GM12878 (cell line): ENCODE data around the gene LCP1. TPM values are rescaled to one million over a fixed set of nuclear protein-coding genes. Genes with fewer than 3 reads are reported as not detected.

Source experiments
- ATF3 ChIP-seq: IDR thresholded peaks from 2 replicates; pipeline ENCODE4 v1.6.1; 2011; ENCODE audit warnings: low read depth, mild to moderate bottlenecking, low read length, moderate library complexity, borderline replicate concordance; ENCODE audit errors: extremely low read depth
- BMI1 ChIP-seq: fragments of 450-650 bp; IDR thresholded peaks from 2 replicates; pipeline ENCODE4 v1.6.1; 2016; ENCODE audit warnings: mild to moderate bottlenecking, moderate library complexity, borderline replicate concordance
- CBFB ChIP-seq: IDR thresholded peaks from 2 replicates; pipeline ENCODE4 v1.6.1; 2016; ENCODE audit warnings: antibody characterized with exemption, low read depth
- CEBPB ChIP-seq, 2 experiments: fragments of 150-350 bp in 1 of 2; IDR thresholded peaks; 2 replicates each; pipeline ENCODE4 v1.6.1; 2012 to 2014; ENCODE audit warnings: low read depth in 2 of 2, low read length in 2 of 2, borderline replicate concordance in 1 of 2, inconsistent platforms in 1 of 2
- CUX1 ChIP-seq: IDR thresholded peaks from 2 replicates; pipeline ENCODE4 v1.6.1; 2012; ENCODE audit warnings: improper control_type of control experiment, low read depth, low read length; ENCODE audit not compliant: insufficient replicate concordance
- E2F8 ChIP-seq: fragments of 450-650 bp; IDR thresholded peaks from 2 replicates; pipeline ENCODE4 v1.6.1; 2018; ENCODE audit warnings: mild to moderate bottlenecking, low read depth, moderate library complexity; ENCODE audit not compliant: partially characterized antibody
- EGR1 ChIP-seq, 2 experiments: IDR thresholded peaks; 1 replicate in 1 of 2; 2 replicates in 1 of 2; pipeline ENCODE4 v1.6.1; 2011 to 2012; ENCODE audit warnings: low read depth in 2 of 2, low read length in 2 of 2, borderline replicate concordance in 1 of 2, mild to moderate bottlenecking in 1 of 2, moderate library complexity in 1 of 2
- ETV6 ChIP-seq, 2 experiments: fragments of 450-650 bp in 1 of 2; IDR thresholded peaks in 1 of 2; conservative IDR thresholded peaks in 1 of 2; 2 replicates each; pipeline ENCODE4 v1.6.1; 2014; ENCODE audit warnings: antibody characterized with exemption in 1 of 2, borderline replicate concordance in 1 of 2, low read depth in 1 of 2, mild to moderate bottlenecking in 1 of 2, moderate library complexity in 1 of 2
- FOXM1 ChIP-seq: IDR thresholded peaks from 2 replicates; pipeline ENCODE4 v1.6.1; 2012; ENCODE audit warnings: low read depth, mild to moderate bottlenecking, inconsistent platforms, low read length, moderate library complexity
- MEF2A ChIP-seq: IDR thresholded peaks from 2 replicates; pipeline ENCODE4 v1.6.1; 2011; ENCODE audit warnings: low read depth, mild to moderate bottlenecking, low read length, moderate library complexity; ENCODE audit not compliant: insufficient read depth
- PML ChIP-seq: IDR thresholded peaks from 2 replicates; pipeline ENCODE4 v1.6.1; 2012; ENCODE audit warnings: low read length, inconsistent platforms
- POU2F2 ChIP-seq: IDR thresholded peaks from 3 replicates; pipeline ENCODE4 v1.6.1; 2011; ENCODE audit warnings: low read depth, mild to moderate bottlenecking, low read length, borderline replicate concordance
- RELA ChIP-seq: fragments of 450-650 bp; IDR thresholded peaks from 2 replicates; pipeline ENCODE4 v1.8.0; 2014; ENCODE audit warnings: borderline replicate concordance; ENCODE audit not compliant: partially characterized antibody
- SMAD1 ChIP-seq: fragments of 450-650 bp; IDR thresholded peaks from 2 replicates; pipeline ENCODE4 v1.6.1; 2018; ENCODE audit warnings: mild to moderate bottlenecking, low read depth; ENCODE audit not compliant: partially characterized antibody
- WRNIP1 ChIP-seq: IDR thresholded peaks from 2 replicates; pipeline ENCODE4 v1.6.1; 2011; ENCODE audit warnings: low read depth, low read length, improper control_type of control experiment, borderline replicate concordance
- ZBTB40 ChIP-seq: fragments of 450-650 bp; IDR thresholded peaks from 2 replicates; pipeline ENCODE4 v1.6.1; 2016; ENCODE audit warnings: mild to moderate bottlenecking, moderate library complexity, borderline replicate concordance
- polyA plus RNA-seq, 11 experiments: library from polyadenylated mRNA; depleted of rRNA in 4 of 11; unstranded in 6 of 11; stranded (reverse) in 5 of 11; fragments of >200 nt; fragmentation: Nextera tagmentation in 4 of 11; fragmentation: Illumina TruSeq in 1 of 11; extraction: Ambion mirVana in 4 of 11; extraction: Trizol in 1 of 11; gene quantifications; 1 replicate in 1 of 11; 2 replicates in 10 of 11; pipeline versions ENCODE4 v1.2.1 to v1.2.3, GENCODE V29; 2011 to 2016; ENCODE audit warnings: inconsistent platforms in 2 of 11, missing spikeins in 2 of 11, low read depth in 1 of 11
- total RNA-seq, 4 experiments: library from RNA; depleted of rRNA in 3 of 4; stranded (reverse); fragments of >200 nt in 3 of 4; fragmentation: Illumina TruSeq in 1 of 4; extraction: Trizol in 1 of 4; gene quantifications; 2 replicates each; pipeline versions ENCODE4 v1.2.1 to v1.2.3, GENCODE V29; 2013 to 2021

Gene LCP1
- total and polyA plus RNA-seq, 10 of the 15 experiments (the other 5 are each of a cell fraction or from before 2014, with no cell fraction given): 775 to 2,201 (median 1,556) TPM

GRCh38 chr13:46179491-46179908 is 2.5 kb downstream of the LCP1 start (continued):
- TF ChIP-seq EGR1 (IDR thresholded peaks at IDR 0.05; ENCODE audit: borderline replicate concordance in 1 of 2, low read depth in 2 of 2, low read length in 2 of 2) (peak in 1 of 2 experiments; percentile 60; a peak in 2 of 3 replicates), ATF3 (no peak), POU2F2 (no peak), CEBPB (IDR thresholded peaks at IDR 0.05; ENCODE audit: borderline replicate concordance in 1 of 2, low read depth in 2 of 2, low read length in 2 of 2) (no peak), ZBTB40 (no peak), FOXM1 (peak; percentile 21; the same call in 1 of the 2 replicates), SMAD1 (peak; percentile 21), E2F8 (no peak), ETV6 (conservative IDR thresholded peaks at IDR 0.05 in 1 of 2, IDR thresholded peaks at IDR 0.05 in 1 of 2; ENCODE audit: borderline replicate concordance in 1 of 2, low read depth in 1 of 2) (peak in 1 of 2 experiments; percentile 73; a peak in 1 of 4 replicates), BMI1 (peak; percentile 41; the same call in 1 of the 2 replicates), CBFB (peak; percentile 86), CUX1 (peak; percentile 22), MEF2A (no peak), RELA (no peak), PML (no peak), WRNIP1 (no peak)
